ENCODE data around the gene KRTAP12-2.
"Not testable (repeated sequence)": the region's sequence is repeated elsewhere in the genome, so short reads cannot be mapped to it uniquely, and the experiment has no call there.

The KRTAP12-2 gene

DNA sequence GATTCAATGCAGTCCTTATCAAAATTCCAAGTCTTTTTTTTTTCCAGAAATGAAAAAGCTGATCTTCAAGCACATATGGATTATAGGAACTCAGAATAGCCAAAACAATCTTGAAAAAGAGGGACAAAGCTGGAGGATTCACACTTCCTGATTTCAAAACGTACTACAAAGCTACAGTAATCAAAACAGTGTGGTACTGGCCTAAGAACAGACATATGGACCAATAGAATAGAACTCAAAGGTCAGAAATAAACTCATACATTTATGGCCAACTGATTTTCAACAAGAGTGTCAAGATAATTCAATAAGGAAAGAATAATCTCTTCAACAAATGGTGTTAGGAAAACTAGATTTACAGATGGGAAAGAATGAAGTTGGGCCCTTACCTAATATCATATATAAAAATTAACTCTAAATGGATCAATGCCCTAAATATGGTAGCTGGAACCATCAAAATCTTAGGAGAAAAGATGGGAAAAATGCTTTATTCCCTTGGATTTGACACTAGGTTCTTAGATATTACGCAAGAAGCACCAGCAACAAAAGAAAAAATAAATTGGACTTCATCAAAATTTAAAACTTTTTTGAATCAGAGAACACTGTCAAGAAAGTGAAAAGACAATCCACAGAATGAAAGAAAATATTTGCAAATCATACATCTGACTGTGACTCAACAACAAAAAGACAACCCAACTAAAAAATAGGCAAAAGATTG, 26.2 kb upstream of the KRTAP12-2 start:
- Histone ChIP-seq H4K20me1 (ENCODE audit: insufficient read depth, low read length) (no peaks in the 10 kb centered on the region), H3K9me3 (ENCODE audit: insufficient read depth, low read length) (no peaks in the 10 kb centered on the region), H3K4me3 (ENCODE audit: low read length) (no peak overlapping the region), H2AFZ (ENCODE audit: low read depth, low read length) (no peak overlapping the region), H3K27me3 (ENCODE audit: low read depth, low read length) (no peaks in the 10 kb centered on the region), H3K36me3 (replicated peaks; ENCODE audit: low read depth, low read length) (no peaks in the 10 kb centered on the region), H3K4me1 (ENCODE audit: low read length) (no peaks in the 10 kb centered on the region), H3K79me2 (ENCODE audit: low read length) (no peaks in the 10 kb centered on the region), H3K9ac (ENCODE audit: low read length) (no peak overlapping the region), H3K27ac (ENCODE audit: low read length) (no peak overlapping the region), H3K4me2 (ENCODE audit: low read length) (no peak overlapping the region)
- TF ChIP-seq, protein P1, sequence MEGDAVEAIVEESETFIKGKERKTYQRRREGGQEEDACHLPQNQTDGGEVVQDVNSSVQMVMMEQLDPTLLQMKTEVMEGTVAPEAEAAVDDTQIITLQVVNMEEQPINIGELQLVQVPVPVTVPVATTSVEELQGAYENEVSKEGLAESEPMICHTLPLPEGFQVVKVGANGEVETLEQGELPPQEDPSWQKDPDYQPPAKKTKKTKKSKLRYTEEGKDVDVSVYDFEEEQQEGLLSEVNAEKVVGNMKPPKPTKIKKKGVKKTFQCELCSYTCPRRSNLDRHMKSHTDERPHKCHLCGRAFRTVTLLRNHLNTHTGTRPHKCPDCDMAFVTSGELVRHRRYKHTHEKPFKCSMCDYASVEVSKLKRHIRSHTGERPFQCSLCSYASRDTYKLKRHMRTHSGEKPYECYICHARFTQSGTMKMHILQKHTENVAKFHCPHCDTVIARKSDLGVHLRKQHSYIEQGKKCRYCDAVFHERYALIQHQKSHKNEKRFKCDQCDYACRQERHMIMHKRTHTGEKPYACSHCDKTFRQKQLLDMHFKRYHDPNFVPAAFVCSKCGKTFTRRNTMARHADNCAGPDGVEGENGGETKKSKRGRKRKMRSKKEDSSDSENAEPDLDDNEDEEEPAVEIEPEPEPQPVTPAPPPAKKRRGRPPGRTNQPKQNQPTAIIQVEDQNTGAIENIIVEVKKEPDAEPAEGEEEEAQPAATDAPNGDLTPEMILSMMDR (IDR thresholded peaks at IDR 0.05; ENCODE audit: low read depth, low read length) = no peak
- TF ChIP-seq EZH2phosphoT487 (IDR thresholded peaks at IDR 0.05; ENCODE audit: low read depth) = no peak

DNA sequence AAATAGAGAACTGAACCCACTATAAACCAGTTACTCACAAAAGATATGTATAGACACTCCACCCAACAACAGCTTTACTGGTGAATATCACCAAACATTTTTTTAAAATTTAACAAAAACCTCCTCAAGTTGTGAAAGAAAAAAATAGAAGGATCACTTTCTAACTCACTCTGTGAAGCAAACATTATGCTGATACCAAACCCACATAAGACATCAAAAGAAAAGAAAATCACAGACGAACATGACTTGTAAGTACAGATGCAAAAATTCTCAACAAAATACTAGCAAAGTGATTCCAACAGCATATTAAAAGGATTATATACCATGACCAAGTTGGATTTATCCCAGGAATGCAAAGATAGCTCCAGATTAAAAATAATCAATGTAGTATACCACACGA, 25.0 kb upstream of the KRTAP12-2 start:
- Histone ChIP-seq H3K27ac (ENCODE audit: low read length) (no peak overlapping the region), H2AFZ (ENCODE audit: low read depth, low read length) (no peak overlapping the region), H3K36me3 (replicated peaks; ENCODE audit: low read depth, low read length) (no peaks in the 10 kb centered on the region), H3K9ac (ENCODE audit: low read length) (no peak overlapping the region), H3K79me2 (ENCODE audit: low read length) (no peaks in the 10 kb centered on the region), H3K9me3 (ENCODE audit: insufficient read depth, low read length) (no peaks in the 10 kb centered on the region), H3K27me3 (ENCODE audit: low read depth, low read length) (no peaks in the 10 kb centered on the region), H3K4me3 (ENCODE audit: low read length) (no peak overlapping the region), H3K4me2 (ENCODE audit: low read length) (no peak overlapping the region), H4K20me1 (ENCODE audit: insufficient read depth, low read length) (no peaks in the 10 kb centered on the region), H3K4me1 (ENCODE audit: low read length) (no peaks in the 10 kb centered on the region)
- TF ChIP-seq EZH2phosphoT487 (IDR thresholded peaks at IDR 0.05; ENCODE audit: low read depth) = no peak
- TF ChIP-seq, protein P1 (IDR thresholded peaks at IDR 0.05; ENCODE audit: low read depth, low read length) = no peak

DNA sequence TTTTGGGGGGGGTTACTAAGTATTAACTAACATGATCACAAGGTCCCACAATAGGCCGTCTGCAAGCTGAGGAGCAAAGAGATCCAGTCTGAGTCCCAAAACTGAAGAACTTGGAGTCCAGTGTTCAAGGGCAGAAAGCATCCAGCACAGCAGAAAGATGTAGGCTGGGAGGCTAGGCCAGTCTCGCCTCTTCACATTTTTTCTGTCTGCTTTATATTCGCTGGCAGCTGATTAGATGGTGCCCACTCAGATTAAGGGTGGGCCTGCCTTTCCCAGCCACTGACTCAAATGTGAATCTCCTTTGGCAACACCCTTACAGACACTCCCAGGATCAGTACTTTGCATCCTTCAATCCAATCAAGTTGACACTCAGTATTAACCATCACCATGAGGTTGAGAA, 23.0 kb upstream of the KRTAP12-2 start:
- not testable (repeated sequence) for H3K4me3 ChIP-seq (ENCODE audit: low read length); H3K27ac ChIP-seq (ENCODE audit: low read length); H3K4me1 ChIP-seq (ENCODE audit: low read length); H3K27me3 ChIP-seq (ENCODE audit: low read depth, low read length); H3K36me3 ChIP-seq (replicated peaks; ENCODE audit: low read depth, low read length); H3K9me3 ChIP-seq (ENCODE audit: insufficient read depth, low read length); H3K79me2 ChIP-seq (ENCODE audit: low read length); H2AFZ ChIP-seq (ENCODE audit: low read depth, low read length); H3K9ac ChIP-seq (ENCODE audit: low read length); H4K20me1 ChIP-seq (ENCODE audit: insufficient read depth, low read length); H3K4me2 ChIP-seq (ENCODE audit: low read length)

DNA sequence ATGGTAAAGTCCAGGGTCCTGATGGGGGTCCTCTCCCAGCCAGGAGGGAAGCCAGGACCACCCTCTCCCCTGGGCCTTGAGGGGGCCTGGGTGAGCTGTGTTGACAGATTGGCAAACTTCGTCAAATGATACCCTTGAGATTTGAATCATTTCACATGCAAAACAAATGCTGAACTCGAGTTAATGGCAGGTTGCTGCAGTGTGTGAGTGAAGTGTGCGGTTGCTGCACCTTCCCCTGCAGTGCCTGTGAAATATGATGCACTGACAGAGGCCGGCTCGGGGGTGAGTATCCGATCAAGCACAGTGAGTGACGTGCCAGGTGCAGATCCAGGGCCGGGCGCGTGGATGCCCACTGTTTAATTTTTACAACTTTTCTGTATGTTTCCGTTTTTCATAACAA, 20.9 kb upstream of the KRTAP12-2 start:
- H3K79me2 ChIP-seq (ENCODE audit: low read length) = no peaks in the 10 kb centered on the region
- H3K4me1 ChIP-seq (ENCODE audit: low read length) = no peaks in the 10 kb centered on the region
- H2AFZ ChIP-seq (ENCODE audit: low read depth, low read length) = no peak overlapping the region
- no peaks in the 10 kb centered on the region for H4K20me1 ChIP-seq (ENCODE audit: insufficient read depth, low read length)
- H3K4me3 ChIP-seq (ENCODE audit: low read length) = no peak overlapping the region
- H3K27me3 ChIP-seq (ENCODE audit: low read depth, low read length) = no peaks in the 10 kb centered on the region
- H3K27ac ChIP-seq (ENCODE audit: low read length) = no peak overlapping the region
- no peaks in the 10 kb centered on the region for H3K36me3 ChIP-seq (replicated peaks; ENCODE audit: low read depth, low read length)
- H3K9ac ChIP-seq (ENCODE audit: low read length) = no peak overlapping the region
- TF ChIP-seq, protein P1 (IDR thresholded peaks at IDR 0.05; ENCODE audit: low read depth, low read length) = no peak
- no peak for TF ChIP-seq EZH2phosphoT487 (IDR thresholded peaks at IDR 0.05; ENCODE audit: low read depth)
- no peaks in the 10 kb centered on the region for H3K9me3 ChIP-seq (ENCODE audit: insufficient read depth, low read length)
- no peak overlapping the region for H3K4me2 ChIP-seq (ENCODE audit: low read length)

All from OCI-LY3 (cell line).